Measurements from ENCODE around the gene ARHGAP26. TPM values are rescaled to one million over a fixed set of nuclear protein-coding genes. Genes with fewer than 3 reads are reported as not detected.
A peak's percentile ranks its signal among the peaks of the same experiment; 100 is the strongest.
"Not testable (repeated sequence)": the region's sequence is repeated elsewhere in the genome, so short reads cannot be mapped to it uniquely, and the experiment has no call there.

Gene ARHGAP26
- total RNA-seq, 2 donors from 2014 or later, result 21.3 to 22.7 TPM

- no peak overlapping the region for H3K27ac Mint-ChIP-seq
- ATAC-seq, result no peak
- no peak for DNase-seq
- H3K27me3 Mint-ChIP-seq, result no peaks in the 10 kb centered on the region
- peaks cover 15% of the 10 kb centered on the region for H3K4me1 Mint-ChIP-seq
- H3K36me3 Mint-ChIP-seq (ENCODE audit: low read depth), result peaks cover 2% of the 10 kb centered on the region
- H3K4me3 Mint-ChIP-seq, result no peak overlapping the region
- H3K9me3 ChIP-seq (ENCODE audit: control insufficient read depth, low read length, poor library complexity, severe bottlenecking), result no peaks in the 10 kb centered on the region
These were observed 214.3 kb downstream of the ARHGAP26 start for GRCh38 chr5:142984525-142984924.

GRCh38 chr5:142989270-142989669 lies 219.1 kb downstream of the ARHGAP26 start:
- not testable (repeated sequence) for H3K9me3 ChIP-seq (ENCODE audit: control insufficient read depth, low read length, poor library complexity, severe bottlenecking); H3K4me1 Mint-ChIP-seq; H3K27ac Mint-ChIP-seq; H3K27me3 Mint-ChIP-seq; ATAC-seq; H3K36me3 Mint-ChIP-seq (ENCODE audit: low read depth); DNase-seq; H3K4me3 Mint-ChIP-seq

- not testable (repeated sequence) for ATAC-seq; H3K4me1 Mint-ChIP-seq; DNase-seq; H3K9me3 ChIP-seq (ENCODE audit: control insufficient read depth, low read length, poor library complexity, severe bottlenecking); H3K27ac Mint-ChIP-seq; H3K36me3 Mint-ChIP-seq (ENCODE audit: low read depth); H3K27me3 Mint-ChIP-seq; H3K4me3 Mint-ChIP-seq
These were observed 219.9 kb downstream of the ARHGAP26 start for GRCh38 chr5:142990073-142990472.

GRCh38 chr5:142994218-142994617 lies 224.0 kb downstream of the ARHGAP26 start:
- peaks cover 5% of the 10 kb centered on the region for H3K4me1 Mint-ChIP-seq
- H3K4me3 Mint-ChIP-seq, result no peak overlapping the region
- ATAC-seq (no peak), DNase-seq (no peak)
- no peaks in the 10 kb centered on the region for H3K27me3 Mint-ChIP-seq
- H3K9me3 ChIP-seq (ENCODE audit: control insufficient read depth, low read length, poor library complexity, severe bottlenecking), result no peaks in the 10 kb centered on the region
- H3K36me3 Mint-ChIP-seq (ENCODE audit: low read depth), result no peaks in the 10 kb centered on the region
- no peak overlapping the region for H3K27ac Mint-ChIP-seq

- not testable (repeated sequence) for H3K4me3 Mint-ChIP-seq; ATAC-seq; H3K27me3 Mint-ChIP-seq; H3K9me3 ChIP-seq (ENCODE audit: control insufficient read depth, low read length, poor library complexity, severe bottlenecking); H3K4me1 Mint-ChIP-seq; H3K36me3 Mint-ChIP-seq (ENCODE audit: low read depth); DNase-seq
- H3K27ac Mint-ChIP-seq, result peak overlapping the region; percentile 41
These were observed 225.4 kb downstream of the ARHGAP26 start for GRCh38 chr5:142995621-142996020.

GRCh38 chr5:142997591-142997990 lies 227.4 kb downstream of the ARHGAP26 start:
- H3K27ac Mint-ChIP-seq, result no peak overlapping the region
- H3K36me3 Mint-ChIP-seq (ENCODE audit: low read depth), result peaks cover 3% of the 10 kb centered on the region
- no peak for DNase-seq
- ATAC-seq, result no peak
- H3K27me3 Mint-ChIP-seq, result no peaks in the 10 kb centered on the region
- H3K4me1 Mint-ChIP-seq, result peaks cover 21% of the 10 kb centered on the region
- no peaks in the 10 kb centered on the region for H3K9me3 ChIP-seq (ENCODE audit: control insufficient read depth, low read length, poor library complexity, severe bottlenecking)
- no peak overlapping the region for H3K4me3 Mint-ChIP-seq

- peaks cover 30% of the 10 kb centered on the region for H3K4me1 Mint-ChIP-seq
- no peak for ATAC-seq
- DNase-seq, result no peak
These were observed 228.3 kb downstream of the ARHGAP26 start for GRCh38 chr5:142998316-142999020.

GRCh38 chr5:143000551-143000950 lies 230.4 kb downstream of the ARHGAP26 start:
- ATAC-seq; DNase-seq; H3K9me3 ChIP-seq (ENCODE audit: control insufficient read depth, low read length, poor library complexity, severe bottlenecking); H3K27me3 Mint-ChIP-seq; H3K4me3 Mint-ChIP-seq; H3K36me3 Mint-ChIP-seq (ENCODE audit: low read depth): not testable (repeated sequence)
- Mint-ChIP-seq H3K27ac (peak overlapping the region; percentile 99), H3K4me1 (peaks cover 44% of the 10 kb centered on the region)

More at GRCh38 chr5:142998316-142999020, 228.3 kb downstream of the ARHGAP26 start:
- H3K9me3 ChIP-seq (ENCODE audit: control insufficient read depth, low read length, poor library complexity, severe bottlenecking), result no peaks in the 10 kb centered on the region
- Mint-ChIP-seq H3K27ac (peak overlapping the region; percentile 99), H3K4me3 (no peak overlapping the region), H3K27me3 (no peaks in the 10 kb centered on the region), H3K36me3 (ENCODE audit: low read depth) (peaks cover 3% of the 10 kb centered on the region)

- H3K36me3 Mint-ChIP-seq (ENCODE audit: low read depth), result peaks cover 3% of the 10 kb centered on the region
- DNase-seq, result no peak
These were observed 231.7 kb downstream of the ARHGAP26 start for GRCh38 chr5:143001764-143002351.

GRCh38 chr5:143002459-143003327 lies 232.5 kb downstream of the ARHGAP26 start:
- H3K4me1 Mint-ChIP-seq, result peaks cover 42% of the 10 kb centered on the region
- peak; percentile 83 for ATAC-seq
- H3K36me3 Mint-ChIP-seq (ENCODE audit: low read depth), result peaks cover 3% of the 10 kb centered on the region
- peak in 2 of 3 donors; percentile 11 to 38 for DNase-seq
- H3K4me3 Mint-ChIP-seq, result peak overlapping the region; percentile 83
- H3K27ac Mint-ChIP-seq, result peak overlapping the region; percentile 99
- H3K27me3 Mint-ChIP-seq, result no peaks in the 10 kb centered on the region
- H3K9me3 ChIP-seq (ENCODE audit: control insufficient read depth, low read length, poor library complexity, severe bottlenecking), result no peaks in the 10 kb centered on the region

More at GRCh38 chr5:143001764-143002351, 231.7 kb downstream of the ARHGAP26 start:
- peak overlapping the region; percentile 99 for H3K27ac Mint-ChIP-seq
- no peak for ATAC-seq
- peaks cover 41% of the 10 kb centered on the region for H3K4me1 Mint-ChIP-seq
- no peaks in the 10 kb centered on the region for H3K9me3 ChIP-seq (ENCODE audit: control insufficient read depth, low read length, poor library complexity, severe bottlenecking)
- no peaks in the 10 kb centered on the region for H3K27me3 Mint-ChIP-seq
- H3K4me3 Mint-ChIP-seq, result no peak overlapping the region

GRCh38 chr5:143003328-143003636 lies 233.1 kb downstream of the ARHGAP26 start:
- Mint-ChIP-seq H3K27ac (peak overlapping the region; percentile 99), H3K4me1 (peaks cover 47% of the 10 kb centered on the region), H3K36me3 (ENCODE audit: low read depth) (peaks cover 3% of the 10 kb centered on the region), H3K4me3 (peak overlapping the region; percentile 83), H3K27me3 (no peaks in the 10 kb centered on the region)
- DNase-seq, result no peak
- H3K9me3 ChIP-seq (ENCODE audit: control insufficient read depth, low read length, poor library complexity, severe bottlenecking), result no peaks in the 10 kb centered on the region
- no peak for ATAC-seq

GRCh38 chr5:143004361-143005145 lies 234.4 kb downstream of the ARHGAP26 start:
- no peaks in the 10 kb centered on the region for H3K9me3 ChIP-seq (ENCODE audit: control insufficient read depth, low read length, poor library complexity, severe bottlenecking)
- H3K4me3 Mint-ChIP-seq, result no peak overlapping the region
- no peaks in the 10 kb centered on the region for H3K27me3 Mint-ChIP-seq
- no peak for DNase-seq
- peaks cover 60% of the 10 kb centered on the region for H3K4me1 Mint-ChIP-seq
- ATAC-seq, result no peak
- H3K36me3 Mint-ChIP-seq (ENCODE audit: low read depth), result peaks cover 3% of the 10 kb centered on the region
- H3K27ac Mint-ChIP-seq, result peak overlapping the region; percentile 99

- ATAC-seq, result no peak
- Mint-ChIP-seq H3K36me3 (ENCODE audit: low read depth) (no peaks in the 10 kb centered on the region), H3K4me3 (no peak overlapping the region), H3K4me1 (peaks cover 53% of the 10 kb centered on the region), H3K27me3 (no peaks in the 10 kb centered on the region), H3K27ac (peak overlapping the region; percentile 99)
- DNase-seq, result no peak
- no peaks in the 10 kb centered on the region for H3K9me3 ChIP-seq (ENCODE audit: control insufficient read depth, low read length, poor library complexity, severe bottlenecking)
These were observed 236.3 kb downstream of the ARHGAP26 start for GRCh38 chr5:143006501-143006900.
